Panc1 (cell line): ENCODE results near the gene GRIK4. TPM values are rescaled to one million over a fixed set of nuclear protein-coding genes. Genes with fewer than 3 reads are reported as not detected.

Experiments
- ATAC-seq: fragments of 200-7000 bp; cut with Tn5 transposase; 2 replicates; pipeline ENCODE4 v1.9.1; 2020; ENCODE audit warnings: mild to moderate bottlenecking, moderate library complexity
- BruUV-seq: library from RNA; stranded (reverse); fragments of 400-500 nt; replicated peaks from 2 replicates; lab custom pipeline; 2021; lab: Mats Ljungman, UMichigan
- CTCF ChIA-PET: fragments of 300-600 bp; sonication (Branson Sonifier 250); formaldehyde crosslinking; loops from one replicate; lab custom pipeline; 2022; ENCODE audit warnings: antibody characterized with exemption; lab: Charles Lee
- POLR2A ChIA-PET: fragments of 300-600 bp; sonication (Branson Sonifier 250); formaldehyde crosslinking; loops from one replicate; lab custom pipeline; 2022; ENCODE audit warnings: antibody characterized with exemption; lab: Charles Lee
- DNase-seq: peaks from one replicate; pipeline ENCODE4 v3.0.0-alpha.2; 2010; ENCODE audit warnings: low read depth, low spot score
- H3K27ac ChIP-seq: 2 replicates; pipeline ENCODE4 v1.5.1; 2011; ENCODE audit warnings: mild to moderate bottlenecking, low read length, inconsistent platforms
- H3K27me3 ChIP-seq: fragments of 200-500 bp; sonication (Bioruptor generic); 2 replicates; pipeline ENCODE4 v1.6.0; 2014; ENCODE audit warnings: low read length, inconsistent platforms; ENCODE audit not compliant: control insufficient read depth, insufficient read depth
- H3K36me3 ChIP-seq: fragments of 200-500 bp; sonication (Bioruptor generic); 2 replicates; pipeline ENCODE4 v1.5.1; 2014; ENCODE audit warnings: inconsistent platforms, mild to moderate bottlenecking, low read length, moderate library complexity; ENCODE audit not compliant: control insufficient read depth, insufficient read depth
- H3K4me1 ChIP-seq: 2 replicates; pipeline ENCODE4 v1.5.1; 2011; ENCODE audit warnings: inconsistent platforms, mild to moderate bottlenecking, low read length, moderate library complexity; ENCODE audit not compliant: control insufficient read depth, insufficient read depth
- H3K4me3 ChIP-seq, 2 experiments: 2 replicates each; pipeline ENCODE4 v1.5.1; 2011 to 2012; ENCODE audit warnings: low read depth in 2 of 2, low read length in 2 of 2, mild to moderate bottlenecking in 2 of 2, inconsistent platforms in 1 of 2, moderate library complexity in 1 of 2
- H3K9me3 ChIP-seq: fragments of 200-500 bp; sonication (Bioruptor generic); 2 replicates; pipeline ENCODE4 v1.5.1; 2014; ENCODE audit warnings: low read depth, mild to moderate bottlenecking, inconsistent platforms, low read length, moderate library complexity; ENCODE audit not compliant: control insufficient read depth, insufficient read depth
- POLR2AphosphoS5 ChIP-seq: IDR thresholded peaks from 2 replicates; pipeline ENCODE4 v1.6.1; 2012; ENCODE audit warnings: mild to moderate bottlenecking, low read depth, low read length, moderate library complexity
- SIN3A ChIP-seq: IDR thresholded peaks from 2 replicates; pipeline ENCODE4 v1.6.1; 2012; ENCODE audit warnings: low read depth, mild to moderate bottlenecking, low read length, moderate library complexity, borderline replicate concordance; ENCODE audit not compliant: insufficient read depth
- TCF7L2 ChIP-seq: IDR thresholded peaks from 2 replicates; pipeline ENCODE4 v1.6.1; 2011; ENCODE audit warnings: mild to moderate bottlenecking, low read depth, low read length, inconsistent platforms
- in situ Hi-C: cut with HindIII; loops from 2 replicates; pipeline ENCODE4 v1.10.0; 2016; ENCODE audit warnings: low sequenced_read_pairs, low pct_unique_long_range_greater_than_20kb
- intact Hi-C: fragments of 100-400 bp; cut with micrococcal nuclease; formaldehyde crosslinking; loops from one replicate; pipeline ENCODE4 v1.10.0; 2022; ENCODE audit not compliant: unreplicated experiment
- total RNA-seq: library from RNA; stranded (reverse); gene quantifications from one replicate; pipeline ENCODE4 v1.2.1, GENCODE V29; 2021; ENCODE audit not compliant: unreplicated experiment
- TF ChIP-seq, protein P1 (sequence below), 2 experiments: IDR thresholded peaks; 2 replicates each; pipeline ENCODE4 v1.6.1; 2011 to 2012; ENCODE audit warnings: low read depth in 2 of 2, control low read depth in 1 of 2, low read length in 1 of 2, mild to moderate bottlenecking in 1 of 2, moderate library complexity in 1 of 2; ENCODE audit not compliant: insufficient read depth in 1 of 2
- TF ChIP-seq, protein P2 (sequence below): fragments of 450-650 bp; IDR thresholded peaks from 2 replicates; pipeline ENCODE4 v1.5.1; 2017; ENCODE audit warnings: mild to moderate bottlenecking

GRIK4 gene
- total RNA-seq, 1 experiment from 2014 or later, result 0.62 TPM

DNA sequence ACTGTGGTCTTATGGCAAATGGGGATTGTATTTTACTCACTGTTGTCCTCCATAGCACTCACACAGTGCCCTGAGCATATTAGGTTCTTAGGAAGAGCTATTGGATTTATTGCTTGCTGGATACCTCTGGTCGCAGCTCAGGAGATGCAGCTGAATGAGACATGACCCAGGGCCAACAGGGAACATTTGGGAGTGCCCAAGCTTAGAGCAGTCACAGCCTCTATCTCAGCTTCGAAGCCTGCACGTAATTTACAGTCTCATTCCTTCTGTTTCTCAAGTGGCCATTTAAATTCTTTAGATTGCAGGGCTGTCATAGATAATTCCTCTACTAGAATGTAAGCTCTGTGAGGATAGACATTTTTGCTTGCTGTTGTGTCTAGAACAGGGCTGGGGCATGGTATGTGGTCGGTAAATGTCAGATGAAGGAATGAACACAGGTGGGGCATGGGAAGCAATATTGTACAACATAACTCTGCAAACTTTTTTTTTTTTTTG, 192.8 kb downstream of the GRIK4 start:
- BruUV-seq, result no TSS peak
- ATAC-seq, result no peak
- Histone ChIP-seq H3K27me3 (0 out of 2 replicates have a peak, but pooled peaks cover 2% of the 10 kb centered on the region), H3K4me1 (no peaks in the 10 kb centered on the region), H3K4me3 (no peak overlapping the region), H3K9me3 (no peaks in the 10 kb centered on the region), H3K27ac (no peak overlapping the region), H3K36me3 (no peaks in the 10 kb centered on the region)
- ChIA-PET CTCF (interaction anchor here (0.6 kb wide), 1 partner anchor 140 kb away, joined by 3 read pairs; no protein-coding TSS in a partner anchor), POLR2A (no interaction called here)
- no peak for DNase-seq
- intact Hi-C loops (no loop called here), in situ Hi-C loops (no loop called here)
- TF ChIP-seq SIN3A, result no peak
- TF ChIP-seq, protein P1, sequence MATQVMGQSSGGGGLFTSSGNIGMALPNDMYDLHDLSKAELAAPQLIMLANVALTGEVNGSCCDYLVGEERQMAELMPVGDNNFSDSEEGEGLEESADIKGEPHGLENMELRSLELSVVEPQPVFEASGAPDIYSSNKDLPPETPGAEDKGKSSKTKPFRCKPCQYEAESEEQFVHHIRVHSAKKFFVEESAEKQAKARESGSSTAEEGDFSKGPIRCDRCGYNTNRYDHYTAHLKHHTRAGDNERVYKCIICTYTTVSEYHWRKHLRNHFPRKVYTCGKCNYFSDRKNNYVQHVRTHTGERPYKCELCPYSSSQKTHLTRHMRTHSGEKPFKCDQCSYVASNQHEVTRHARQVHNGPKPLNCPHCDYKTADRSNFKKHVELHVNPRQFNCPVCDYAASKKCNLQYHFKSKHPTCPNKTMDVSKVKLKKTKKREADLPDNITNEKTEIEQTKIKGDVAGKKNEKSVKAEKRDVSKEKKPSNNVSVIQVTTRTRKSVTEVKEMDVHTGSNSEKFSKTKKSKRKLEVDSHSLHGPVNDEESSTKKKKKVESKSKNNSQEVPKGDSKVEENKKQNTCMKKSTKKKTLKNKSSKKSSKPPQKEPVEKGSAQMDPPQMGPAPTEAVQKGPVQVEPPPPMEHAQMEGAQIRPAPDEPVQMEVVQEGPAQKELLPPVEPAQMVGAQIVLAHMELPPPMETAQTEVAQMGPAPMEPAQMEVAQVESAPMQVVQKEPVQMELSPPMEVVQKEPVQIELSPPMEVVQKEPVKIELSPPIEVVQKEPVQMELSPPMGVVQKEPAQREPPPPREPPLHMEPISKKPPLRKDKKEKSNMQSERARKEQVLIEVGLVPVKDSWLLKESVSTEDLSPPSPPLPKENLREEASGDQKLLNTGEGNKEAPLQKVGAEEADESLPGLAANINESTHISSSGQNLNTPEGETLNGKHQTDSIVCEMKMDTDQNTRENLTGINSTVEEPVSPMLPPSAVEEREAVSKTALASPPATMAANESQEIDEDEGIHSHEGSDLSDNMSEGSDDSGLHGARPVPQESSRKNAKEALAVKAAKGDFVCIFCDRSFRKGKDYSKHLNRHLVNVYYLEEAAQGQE (IDR thresholded peaks at IDR 0.05; ENCODE audit: insufficient read depth in 1 of 2, low read depth in 2 of 2, low read length in 1 of 2), result no peak
- no peak for TF ChIP-seq TCF7L2
- TF ChIP-seq, protein P2, sequence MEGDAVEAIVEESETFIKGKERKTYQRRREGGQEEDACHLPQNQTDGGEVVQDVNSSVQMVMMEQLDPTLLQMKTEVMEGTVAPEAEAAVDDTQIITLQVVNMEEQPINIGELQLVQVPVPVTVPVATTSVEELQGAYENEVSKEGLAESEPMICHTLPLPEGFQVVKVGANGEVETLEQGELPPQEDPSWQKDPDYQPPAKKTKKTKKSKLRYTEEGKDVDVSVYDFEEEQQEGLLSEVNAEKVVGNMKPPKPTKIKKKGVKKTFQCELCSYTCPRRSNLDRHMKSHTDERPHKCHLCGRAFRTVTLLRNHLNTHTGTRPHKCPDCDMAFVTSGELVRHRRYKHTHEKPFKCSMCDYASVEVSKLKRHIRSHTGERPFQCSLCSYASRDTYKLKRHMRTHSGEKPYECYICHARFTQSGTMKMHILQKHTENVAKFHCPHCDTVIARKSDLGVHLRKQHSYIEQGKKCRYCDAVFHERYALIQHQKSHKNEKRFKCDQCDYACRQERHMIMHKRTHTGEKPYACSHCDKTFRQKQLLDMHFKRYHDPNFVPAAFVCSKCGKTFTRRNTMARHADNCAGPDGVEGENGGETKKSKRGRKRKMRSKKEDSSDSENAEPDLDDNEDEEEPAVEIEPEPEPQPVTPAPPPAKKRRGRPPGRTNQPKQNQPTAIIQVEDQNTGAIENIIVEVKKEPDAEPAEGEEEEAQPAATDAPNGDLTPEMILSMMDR, result no peak
- TF ChIP-seq POLR2AphosphoS5, result no peak

DNA sequence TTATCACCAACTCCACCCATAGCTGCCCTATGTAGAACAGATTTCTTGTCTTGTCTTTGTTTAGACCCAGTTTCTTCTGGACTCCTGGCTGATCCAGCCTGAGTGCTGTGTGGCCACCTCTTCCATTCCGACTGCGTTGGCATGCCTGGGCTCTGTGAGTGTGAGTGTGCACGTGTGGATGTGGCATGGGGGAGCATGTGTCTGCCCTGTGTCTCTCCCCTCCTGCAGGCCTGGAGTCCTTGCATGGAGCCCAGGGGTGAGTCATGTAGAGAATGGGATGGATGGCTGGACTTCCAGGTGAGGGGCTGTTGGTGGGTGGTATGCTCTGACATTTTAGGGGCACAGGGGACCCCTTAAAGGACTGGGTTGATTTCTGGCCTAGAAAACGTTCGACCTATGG, 194.7 kb downstream of the GRIK4 start:
- TF ChIP-seq TCF7L2 (no peak), SIN3A (no peak), POLR2AphosphoS5 (no peak)
- TF ChIP-seq, protein P1 (IDR thresholded peaks at IDR 0.05; ENCODE audit: insufficient read depth in 1 of 2, low read depth in 2 of 2, low read length in 1 of 2), result no peak
- TF ChIP-seq, protein P2, result no peak
- DNase-seq (no peak), ATAC-seq (no peak)
- Histone ChIP-seq H3K36me3 (no peaks in the 10 kb centered on the region), H3K4me3 (no peak overlapping the region), H3K27ac (no peak overlapping the region), H3K9me3 (no peaks in the 10 kb centered on the region), H3K4me1 (peaks cover 5% of the 10 kb centered on the region; the same call in 1 of the 2 replicates), H3K27me3 (0 out of 2 replicates have a peak, but pooled peaks cover 3% of the 10 kb centered on the region)
- POLR2A ChIA-PET, result no interaction called here
- CTCF ChIA-PET, result no interaction called here
- intact Hi-C loops, result no loop called here
- in situ Hi-C loops, result no loop called here
- no TSS peak for BruUV-seq
